H1 (cell line): ENCODE data around the gene CNIH3.

Source experiments
- CBX5 ChIP-seq: fragments of 300-800, 300-1000 bp; sonication (generic); IDR thresholded peaks from 2 replicates; pipeline ENCODE4 v1.7.1; 2016; ENCODE audit warnings: antibody characterized with exemption, low read length, low read depth
- CBX8 ChIP-seq: fragments of 300-800, 300-1000 bp; sonication (generic); IDR thresholded peaks from 2 replicates; pipeline ENCODE4 v1.7.1; 2016; ENCODE audit warnings: low read depth, low read length, borderline replicate concordance
- CHD2 ChIP-seq: IDR thresholded peaks from 2 replicates; pipeline ENCODE4 v1.6.1; 2012; ENCODE audit warnings: low read length, improper control_type of control experiment
- CTCF ChIP-seq, 3 experiments: IDR thresholded peaks; 1 replicate in 2 of 3; 2 replicates in 1 of 3; pipeline versions ENCODE4 v1.5.1 to v1.6.1; 2011; ENCODE audit warnings: low read length in 3 of 3, mild to moderate bottlenecking in 3 of 3, inconsistent platforms in 2 of 3, low read depth in 1 of 3, moderate library complexity in 1 of 3; ENCODE audit not compliant: insufficient read depth in 1 of 3; ENCODE audit errors: control extremely low read depth in 1 of 3
- EP300 ChIP-seq, 2 experiments: IDR thresholded peaks; 1 replicate in 1 of 2; 2 replicates in 1 of 2; pipeline ENCODE4 v1.6.1; 2011 to 2012; ENCODE audit warnings: low read depth in 2 of 2, low read length in 2 of 2, mild to moderate bottlenecking in 2 of 2, borderline replicate concordance in 1 of 2, inconsistent platforms in 1 of 2, moderate library complexity in 1 of 2
- EZH2 ChIP-seq: fragments of 200-600 bp; sonication (generic); IDR thresholded peaks from 2 replicates; pipeline ENCODE4 v1.7.1; 2012; ENCODE audit warnings: low read depth, mild to moderate bottlenecking, moderate library complexity, low read length, inconsistent platforms; ENCODE audit not compliant: severe bottlenecking
- JUND ChIP-seq: IDR thresholded peaks from 2 replicates; pipeline ENCODE4 v1.6.1; 2011; ENCODE audit warnings: mild to moderate bottlenecking, improper control_type of control experiment, low read length
- KDM1A ChIP-seq: fragments of 200-600, 300-600 bp; sonication (generic); IDR thresholded peaks from 2 replicates; pipeline ENCODE4 v1.7.1; 2016; ENCODE audit warnings: mild to moderate bottlenecking, low read length, borderline replicate concordance
- POLR2A ChIP-seq, 2 experiments: IDR thresholded peaks; 1 replicate in 1 of 2; 2 replicates in 1 of 2; pipeline ENCODE4 v1.6.1; 2011; ENCODE audit warnings: low read depth in 2 of 2, low read length in 2 of 2, mild to moderate bottlenecking in 2 of 2; ENCODE audit errors: control extremely low read depth in 1 of 2
- POLR2AphosphoS5 ChIP-seq: IDR thresholded peaks from 2 replicates; pipeline ENCODE4 v1.6.1; 2011; ENCODE audit warnings: low read depth, low read length
- RXRA ChIP-seq: IDR thresholded peaks from 2 replicates; pipeline ENCODE4 v1.6.1; 2011; ENCODE audit warnings: low read depth, mild to moderate bottlenecking, low read length, moderate library complexity; ENCODE audit not compliant: insufficient read depth
- TAF1 ChIP-seq: IDR thresholded peaks from 2 replicates; pipeline ENCODE4 v1.6.1; 2011; ENCODE audit warnings: mild to moderate bottlenecking, low read depth, low read length

DNA sequence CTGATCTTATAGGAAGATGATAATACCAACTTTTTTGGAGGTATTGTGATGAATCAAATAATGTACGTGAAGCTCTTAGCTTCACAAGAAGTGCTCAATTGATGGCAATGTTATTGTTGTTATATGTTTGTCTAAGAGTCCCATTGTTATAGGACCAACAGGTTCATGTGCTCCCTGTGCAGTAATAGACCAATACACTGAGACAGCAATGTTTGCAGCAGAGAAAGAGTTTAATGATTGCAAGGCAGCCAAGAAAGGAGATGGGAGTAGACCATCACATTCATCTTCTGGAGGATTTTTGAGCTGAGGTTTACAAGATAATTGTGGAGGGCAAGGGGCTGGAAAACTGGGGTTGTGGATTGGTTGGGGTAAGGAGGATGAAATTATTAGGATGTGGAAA lies 143.0 kb downstream of the CNIH3 start:
- TF ChIP-seq KDM1A: no peak
- no peak for TF ChIP-seq EZH2
- TF ChIP-seq POLR2A (IDR thresholded peaks at IDR 0.05; ENCODE audit: control extremely low read depth in 1 of 2, low read depth in 2 of 2, low read length in 2 of 2): no peak
- TF ChIP-seq TAF1: no peak
- no peak for TF ChIP-seq CTCF (IDR thresholded peaks at IDR 0.05; ENCODE audit: control extremely low read depth in 1 of 3, insufficient read depth in 1 of 3, low read depth in 1 of 3, low read length in 3 of 3)
- TF ChIP-seq RXRA: no peak
- no peak for TF ChIP-seq CBX8
- TF ChIP-seq EP300 (IDR thresholded peaks at IDR 0.05; ENCODE audit: borderline replicate concordance in 1 of 2, low read depth in 2 of 2, low read length in 2 of 2): no peak
- no peak for TF ChIP-seq JUND
- TF ChIP-seq CHD2: no peak
- TF ChIP-seq POLR2AphosphoS5: no peak
- no peak for TF ChIP-seq CBX5
